Hematopoietic multipotent progenitor cell treated with erythropoietin and hydrocortisone succinate and interleukin-3 and kit ligand, for 4 days (in vitro differentiated cells): Measurements from ENCODE around the gene BIRC6.
"Not testable (repeated sequence)": the region's sequence is repeated elsewhere in the genome, so short reads cannot be mapped to it uniquely, and the experiment has no call there.

Source experiments
- DNase-seq: peaks from one replicate; pipeline ENCODE4 v3.0.0-alpha.2; 2015

The BIRC6 gene

GRCh38 chr2:32453242-32454062 is 96.6 kb downstream of the BIRC6 start:
- DNase-seq: no peak

GRCh38 chr2:32455816-32456215 is 99.0 kb downstream of the BIRC6 start:
- DNase-seq: no peak

GRCh38 chr2:32456808-32457207 is 100.0 kb downstream of the BIRC6 start:
- no peak for DNase-seq

- DNase-seq: no peak
These were observed 101.0 kb downstream of the BIRC6 start for GRCh38 chr2:32457814-32458213.

- DNase-seq: not testable (repeated sequence)
These were observed 104.0 kb downstream of the BIRC6 start for GRCh38 chr2:32460861-32461260.

GRCh38 chr2:32463110-32463509 is 106.3 kb downstream of the BIRC6 start:
- DNase-seq: no peak

GRCh38 chr2:32464431-32464830 is 107.6 kb downstream of the BIRC6 start:
- DNase-seq: no peak

- no peak for DNase-seq
These were observed 115.8 kb downstream of the BIRC6 start for GRCh38 chr2:32472605-32473004.

GRCh38 chr2:32474381-32474780 is 117.6 kb downstream of the BIRC6 start:
- DNase-seq: no peak

- no peak for DNase-seq
These were observed 122.2 kb downstream of the BIRC6 start for GRCh38 chr2:32478889-32479620.

GRCh38 chr2:32479993-32480392 is 123.2 kb downstream of the BIRC6 start:
- peak; percentile 75 for DNase-seq

- DNase-seq: no peak
These were observed 125.6 kb downstream of the BIRC6 start for GRCh38 chr2:32482471-32482870.

GRCh38 chr2:32484937-32485336 is 128.1 kb downstream of the BIRC6 start:
- peak; percentile 60 for DNase-seq

- no peak for DNase-seq
These were observed 128.6 kb downstream of the BIRC6 start for GRCh38 chr2:32485399-32485798.

- no peak for DNase-seq
These were observed 132.2 kb downstream of the BIRC6 start for GRCh38 chr2:32489061-32489460.

GRCh38 chr2:32491346-32491745 is 134.5 kb downstream of the BIRC6 start:
- DNase-seq: no peak

GRCh38 chr2:32495139-32495538 is 138.3 kb downstream of the BIRC6 start:
- DNase-seq: no peak

GRCh38 chr2:32496662-32497061 is 139.8 kb downstream of the BIRC6 start:
- peak; percentile 88 for DNase-seq

GRCh38 chr2:32498306-32498705 is 141.5 kb downstream of the BIRC6 start:
- DNase-seq: no peak

GRCh38 chr2:32502941-32503340 is 146.1 kb downstream of the BIRC6 start:
- no peak for DNase-seq

- no peak for DNase-seq
These were observed 148.2 kb downstream of the BIRC6 start for GRCh38 chr2:32504877-32505478.

GRCh38 chr2:32506446-32506845 is 149.6 kb downstream of the BIRC6 start:
- DNase-seq: no peak

- DNase-seq: no peak
These were observed 158.1 kb downstream of the BIRC6 start for GRCh38 chr2:32514946-32515345.

GRCh38 chr2:32516567-32516966 is 159.7 kb downstream of the BIRC6 start:
- DNase-seq: peak; percentile 15
